DND-41 (cell line): ENCODE measurements around the gene IL22.

Experiments
- CTCF ChIP-seq: IDR thresholded peaks from 2 replicates; pipeline ENCODE4 v1.5.1; 2012; ENCODE audit warnings: borderline replicate concordance, low read length, moderate library complexity, mild to moderate bottlenecking; ENCODE audit not compliant: poor library complexity, severe bottlenecking; ENCODE audit errors: extremely low read depth
- EZH2 ChIP-seq: IDR thresholded peaks from 3 replicates; pipeline ENCODE4 v1.6.1; 2012; ENCODE audit warnings: borderline replicate concordance, low read depth, mild to moderate bottlenecking, moderate library complexity, low read length, inconsistent platforms; ENCODE audit not compliant: severe bottlenecking

- no peak for TF ChIP-seq CTCF
- TF ChIP-seq EZH2: no peak
These were observed 38.9 kb upstream of the IL22 start for GRCh38 chr12:68292151-68292943.
